Mucosa of gallbladder (tissue), 1 donor: ENCODE measurements around the gene RBBP8NL. TPM values are rescaled to one million over a fixed set of nuclear protein-coding genes. Genes with fewer than 3 reads are reported as not detected.

Source experiments
- DNase-seq: peaks from one replicate; pipeline ENCODE4 v3.0.0-alpha.2; 2020; ENCODE audit warnings: low spot score
- total RNA-seq: library from RNA; stranded (reverse); gene quantifications from one replicate; pipeline ENCODE4 v1.2.1, GENCODE V29; 2021
- donor health status: DM: no; HTN: no; CAD: no.

The RBBP8NL gene
- total RNA-seq, 1 donor from 2014 or later = 6.2 TPM

GRCh38 chr20:62408640-62409039, 18.7 kb downstream of the RBBP8NL start:
- DNase-seq = no peak

GRCh38 chr20:62408055-62408454, 19.3 kb downstream of the RBBP8NL start:
- no peak for DNase-seq

GRCh38 chr20:62407221-62407992, 19.9 kb downstream of the RBBP8NL start, which contains the start of gene CABLES2:
CABLES2 (minus strand) TSS chr20:62407285; CDS start chr20:62407276, 9 bp downstream.
- DNase-seq = peak; percentile 95

- DNase-seq = no peak
Measured at GRCh38 chr20:62406635-62407176, 20.6 kb downstream of the RBBP8NL start.

GRCh38 chr20:62405981-62406513, 21.3 kb downstream of the RBBP8NL start:
- DNase-seq = no peak

GRCh38 chr20:62405108-62405980, 22.0 kb downstream of the RBBP8NL start:
- no peak for DNase-seq

GRCh38 chr20:62404761-62405107, 22.6 kb downstream of the RBBP8NL start:
- no peak for DNase-seq

- no peak for DNase-seq
Measured at GRCh38 chr20:62404112-62404665, 23.1 kb downstream of the RBBP8NL start.

GRCh38 chr20:62403331-62403730, 24.0 kb downstream of the RBBP8NL start:
- no peak for DNase-seq

- DNase-seq = no peak
Measured at GRCh38 chr20:62402456-62403150, 24.7 kb downstream of the RBBP8NL start.

- no peak for DNase-seq
Measured at GRCh38 chr20:62401331-62401779, 26.0 kb downstream of the RBBP8NL start.

GRCh38 chr20:62400541-62400940, 26.8 kb downstream of the RBBP8NL start:
- DNase-seq = no peak

GRCh38 chr20:62400021-62400420, 27.3 kb downstream of the RBBP8NL start:
- no peak for DNase-seq

- no peak for DNase-seq
Measured at GRCh38 chr20:62398120-62398821, 29.1 kb downstream of the RBBP8NL start.

GRCh38 chr20:62396367-62397239, 30.7 kb downstream of the RBBP8NL start:
- DNase-seq = no peak

GRCh38 chr20:62395311-62396242, 31.8 kb downstream of the RBBP8NL start:
- no peak for DNase-seq

- no peak for DNase-seq
Measured at GRCh38 chr20:62394248-62395245, 32.8 kb downstream of the RBBP8NL start.
